HPDE6-E6E7 (cell line): ENCODE data around the gene TPSG1.
"Not testable (repeated sequence)": the region's sequence is repeated elsewhere in the genome, so short reads cannot be mapped to it uniquely, and the experiment has no call there.

Source experiments
- DNase-seq: peaks from one replicate; pipeline ENCODE4 v3.0.0; 2011; ENCODE audit warnings: missing footprints; ENCODE audit errors: extremely low spot score

The TPSG1 gene

GRCh38 chr16:1256874-1257322 is 31.8 kb upstream of the TPSG1 start:
- DNase-seq: no peak

- DNase-seq: not testable (repeated sequence)
Measured at GRCh38 chr16:1256296-1256873, 31.3 kb upstream of the TPSG1 start.

GRCh38 chr16:1255276-1256122 is 30.4 kb upstream of the TPSG1 start, which contains the start of gene TPSD1:
Gene TPSD1, plus strand, starts transcription at chr16:1256069. Its CDS starts 212 bp downstream, at chr16:1256281.
- not testable (repeated sequence) for DNase-seq

- DNase-seq: not testable (repeated sequence)
Measured at GRCh38 chr16:1254821-1255220, 29.8 kb upstream of the TPSG1 start.

GRCh38 chr16:1253701-1254364 is 28.8 kb upstream of the TPSG1 start:
- not testable (repeated sequence) for DNase-seq

- not testable (repeated sequence) for DNase-seq
Measured at GRCh38 chr16:1249031-1249755, 24.1 kb upstream of the TPSG1 start.

GRCh38 chr16:1247903-1248537 is 23.0 kb upstream of the TPSG1 start:
- not testable (repeated sequence) for DNase-seq

- no peak for DNase-seq
Measured at GRCh38 chr16:1245452-1246020, 20.5 kb upstream of the TPSG1 start.

GRCh38 chr16:1244881-1245280 is 19.8 kb upstream of the TPSG1 start:
- no peak for DNase-seq

- DNase-seq: not testable (repeated sequence)
Measured at GRCh38 chr16:1243907-1244850, 19.1 kb upstream of the TPSG1 start.

GRCh38 chr16:1243363-1243762 is 18.3 kb upstream of the TPSG1 start:
- DNase-seq: not testable (repeated sequence)

GRCh38 chr16:1241081-1241480 is 16.0 kb upstream of the TPSG1 start:
- DNase-seq: not testable (repeated sequence)

- not testable (repeated sequence) for DNase-seq
Measured at GRCh38 chr16:1240436-1240835, 15.4 kb upstream of the TPSG1 start, which contains the start of gene TPSAB1. Gene TPSAB1, plus strand, starts transcription at chr16:1240705. Its CDS starts 234 bp downstream, at chr16:1240939.

GRCh38 chr16:1239575-1239974 is 14.5 kb upstream of the TPSG1 start:
- DNase-seq: not testable (repeated sequence)

GRCh38 chr16:1238909-1239308 is 13.8 kb upstream of the TPSG1 start:
- DNase-seq: not testable (repeated sequence)

GRCh38 chr16:1237990-1238389 is 12.9 kb upstream of the TPSG1 start:
- DNase-seq: no peak

- DNase-seq: not testable (repeated sequence)
Measured at GRCh38 chr16:1236659-1237058, 11.6 kb upstream of the TPSG1 start.

GRCh38 chr16:1232049-1232748 is 7.1 kb upstream of the TPSG1 start:
- DNase-seq: not testable (repeated sequence)

- not testable (repeated sequence) for DNase-seq
Measured at GRCh38 chr16:1231301-1231700, 6.2 kb upstream of the TPSG1 start.
